ENCODE measurements around the gene PSMA2. TPM values are rescaled to one million over a fixed set of nuclear protein-coding genes. Genes with fewer than 3 reads are reported as not detected.
A peak's percentile ranks its signal among the peaks of the same experiment; 100 is the strongest.

Gene PSMA2
- total RNA-seq, 2 experiments from 2014 or later: 199 to 221 TPM

DNA sequence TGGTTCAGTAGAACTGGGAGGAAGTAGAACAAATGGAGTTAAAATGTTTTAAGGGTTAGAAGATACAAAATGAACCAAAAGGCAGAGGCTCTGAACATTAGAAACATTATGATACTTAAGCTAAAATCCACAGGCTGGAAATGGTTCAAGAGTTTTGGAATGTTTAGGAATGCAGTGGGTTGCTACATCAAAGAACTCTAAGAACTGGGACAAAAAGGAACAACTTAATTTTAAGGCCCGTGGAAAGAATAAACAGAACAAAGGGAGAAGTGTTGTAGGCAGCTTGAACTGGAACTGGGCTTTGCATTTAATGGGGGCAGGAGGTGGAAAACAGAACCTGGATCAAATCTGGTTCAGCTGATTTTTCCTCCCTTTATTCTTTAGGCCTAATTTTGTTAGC lies 16.6 kb downstream of the PSMA2 start:
- peak overlapping the region; percentile 90 for H3K27ac Mint-ChIP-seq
- DNase-seq: no peak
- no peak overlapping the region for H3K4me3 Mint-ChIP-seq
- intact Hi-C loops (cut with micrococcal nuclease): loop anchor here (10.0 kb wide), 1 partner anchor 1969 kb away; the partner anchor contains the start of gene PURB
- no peaks in the 10 kb centered on the region for H3K9me3 Mint-ChIP-seq
- peaks cover 48% of the 10 kb centered on the region for H3K4me1 Mint-ChIP-seq (ENCODE audit: low read depth)
- H3K27me3 Mint-ChIP-seq (ENCODE audit: low read depth): no peaks in the 10 kb centered on the region
- CTCF ChIA-PET: no interaction called here
- H3K36me3 Mint-ChIP-seq (ENCODE audit: low read depth): peaks cover 48% of the 10 kb centered on the region

DNA sequence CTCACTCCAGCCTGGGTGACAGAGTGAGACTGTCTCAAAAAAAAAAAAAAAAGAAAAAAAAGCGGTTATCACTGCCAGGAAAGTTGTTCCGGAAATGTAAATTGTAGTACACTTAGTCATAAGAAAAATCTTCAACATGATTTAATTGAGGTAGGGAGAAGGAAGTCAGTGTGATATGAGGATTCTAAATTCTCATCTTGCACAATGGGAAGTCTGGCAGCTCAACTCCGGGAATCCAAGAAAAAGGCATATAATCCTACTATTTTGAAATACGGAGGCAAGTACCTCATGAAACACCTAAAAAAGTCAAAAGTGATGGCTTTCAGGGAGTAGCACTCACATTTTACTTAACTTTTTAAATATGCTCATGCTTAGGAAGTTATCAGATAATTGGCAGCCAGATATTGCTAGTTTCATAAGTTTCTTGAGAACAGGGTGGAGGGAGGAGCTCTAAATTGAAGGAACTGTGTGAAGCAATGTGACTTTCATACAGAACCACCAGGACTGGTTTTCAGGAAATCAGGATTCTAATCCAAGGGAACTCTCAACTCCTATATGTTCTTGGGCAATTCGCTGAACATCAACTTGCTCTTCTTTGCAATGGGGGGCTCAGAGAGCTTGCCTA lies 17.4 kb downstream of the PSMA2 start:
- H3K9me3 Mint-ChIP-seq: no peaks in the 10 kb centered on the region
- no peak for DNase-seq
- H3K27ac Mint-ChIP-seq: peak overlapping the region; percentile 90
- intact Hi-C loops (cut with micrococcal nuclease): loop anchor here (1.0 to 10.0 kb wide), 6 partner anchors 12 to 1970 kb away; partner anchors contain the start of gene PURB
- peaks cover 48% of the 10 kb centered on the region for H3K36me3 Mint-ChIP-seq (ENCODE audit: low read depth)
- no peaks in the 10 kb centered on the region for H3K27me3 Mint-ChIP-seq (ENCODE audit: low read depth)
- H3K4me1 Mint-ChIP-seq (ENCODE audit: low read depth): peaks cover 54% of the 10 kb centered on the region
- no peak overlapping the region for H3K4me3 Mint-ChIP-seq
- CTCF ChIA-PET: interaction anchor here (1.4 kb wide), 1 partner anchor 13 kb away, joined by 6 read pairs; no protein-coding TSS in a partner anchor

DNA sequence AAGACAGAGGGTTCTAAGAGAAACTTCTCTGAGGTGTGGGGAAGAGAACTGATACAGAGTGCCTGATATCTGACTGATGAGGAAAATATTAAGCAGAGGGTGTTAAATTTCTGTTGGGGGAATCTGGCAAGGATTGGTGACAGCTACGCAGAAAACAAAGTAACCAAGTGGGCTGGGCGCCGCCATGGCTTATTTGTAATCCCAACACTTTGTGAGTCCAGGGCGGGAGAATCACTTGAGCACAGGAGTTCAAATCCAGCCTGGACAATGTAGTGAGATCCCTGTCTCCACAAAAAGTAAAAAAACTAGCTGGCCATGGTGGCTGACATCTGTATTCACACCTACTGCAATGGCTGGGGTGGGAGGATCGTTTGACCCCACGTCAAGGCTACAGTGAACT lies 18.0 kb downstream of the PSMA2 start:
- Mint-ChIP-seq H3K27ac (peak overlapping the region; percentile 90), H3K4me3 (no peak overlapping the region), H3K36me3 (ENCODE audit: low read depth) (peaks cover 43% of the 10 kb centered on the region), H3K9me3 (no peaks in the 10 kb centered on the region), H3K27me3 (ENCODE audit: low read depth) (no peaks in the 10 kb centered on the region), H3K4me1 (ENCODE audit: low read depth) (peaks cover 54% of the 10 kb centered on the region)
- CTCF ChIA-PET: interaction anchor here (1.4 kb wide), 1 partner anchor 14 kb away, joined by 6 read pairs; no protein-coding TSS in a partner anchor
- DNase-seq: peak; percentile 32
- intact Hi-C loops (cut with micrococcal nuclease): loop anchor here (1.0 to 10.0 kb wide), 6 partner anchors 12 to 1971 kb away; partner anchors contain the start of gene PURB

DNA sequence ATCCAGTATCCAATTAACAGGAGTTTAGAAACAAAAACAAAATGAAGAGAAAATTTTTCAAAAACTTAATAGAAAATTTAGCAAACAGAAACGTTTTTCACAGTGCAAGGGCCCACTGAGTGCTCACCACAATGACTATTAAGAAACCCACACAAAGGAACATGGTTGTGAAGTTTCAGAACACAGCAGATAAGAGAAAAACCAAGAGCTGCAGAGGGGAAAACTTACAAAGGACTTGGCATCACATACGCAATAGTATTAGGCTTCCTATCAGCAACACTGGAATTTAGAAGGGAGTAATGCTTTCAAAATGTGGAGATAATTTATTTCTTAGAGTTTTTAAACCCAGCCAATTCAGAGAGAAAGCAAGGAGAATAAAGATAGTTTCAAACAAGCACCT lies 18.4 kb downstream of the PSMA2 start:
- Mint-ChIP-seq H3K27ac (peak overlapping the region; percentile 90), H3K4me3 (no peak overlapping the region), H3K9me3 (no peaks in the 10 kb centered on the region), H3K4me1 (ENCODE audit: low read depth) (peaks cover 54% of the 10 kb centered on the region), H3K27me3 (ENCODE audit: low read depth) (no peaks in the 10 kb centered on the region), H3K36me3 (ENCODE audit: low read depth) (peaks cover 41% of the 10 kb centered on the region)
- DNase-seq: no peak
- intact Hi-C loops (cut with micrococcal nuclease): loop anchor here (5.0 to 10.0 kb wide), 4 partner anchors 389 to 1971 kb away; partner anchors contain the start of gene PURB
- CTCF ChIA-PET: interaction anchor here (1.4 kb wide), 1 partner anchor 14 kb away, joined by 6 read pairs; no protein-coding TSS in a partner anchor

DNA sequence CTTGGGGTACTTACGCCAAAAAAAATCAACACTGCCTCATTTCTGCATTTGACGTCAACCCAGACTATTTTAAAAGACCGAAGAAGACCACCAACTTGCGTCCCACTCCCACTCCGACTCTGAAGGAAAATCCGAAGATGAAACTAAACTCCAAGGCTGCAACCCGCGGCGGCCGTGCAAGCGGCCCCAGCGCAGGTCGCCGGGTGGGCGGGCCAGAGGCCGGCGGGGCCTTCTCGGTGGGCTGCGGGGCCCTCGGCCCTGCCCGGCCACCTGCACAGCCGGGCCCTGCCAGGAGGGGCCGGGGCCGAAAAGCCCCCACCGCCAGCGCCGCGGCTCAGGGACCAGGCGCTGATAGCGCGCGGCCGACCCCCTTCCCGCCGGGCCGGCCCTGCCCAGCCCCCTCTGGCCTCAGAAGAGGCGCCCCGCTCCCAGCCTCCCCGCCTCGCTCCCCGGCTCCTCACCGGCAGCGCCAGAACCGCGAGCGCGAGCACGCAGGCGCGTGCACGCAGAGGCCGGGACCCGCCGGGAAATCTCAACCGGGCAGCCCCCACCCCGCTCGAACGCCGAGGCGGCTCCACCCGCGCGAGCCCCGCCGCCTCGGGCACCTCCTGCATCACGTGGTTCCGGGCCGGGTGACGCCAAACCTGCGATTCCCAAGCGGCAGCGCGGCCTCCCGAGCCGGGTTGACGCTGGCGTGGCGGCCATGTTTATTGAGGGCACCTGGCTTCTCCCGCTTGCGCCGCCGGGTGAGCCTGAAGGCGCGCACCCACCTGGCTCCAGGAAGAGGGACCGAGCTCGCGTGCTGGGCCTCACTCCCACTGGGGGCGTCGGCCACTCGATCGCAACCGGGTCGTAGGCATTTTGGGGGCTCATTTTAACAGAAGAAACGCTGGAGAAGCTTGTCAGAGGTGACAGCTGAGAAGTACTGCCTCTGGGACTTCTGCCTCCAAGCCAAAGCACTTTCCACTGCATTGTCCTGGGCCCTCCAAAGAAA lies 20.2 kb downstream of the PSMA2 start, which contains the start of gene C7orf25:
Gene C7orf25 (minus strand): TSS at position 617 of the 994 bp plus-strand sequence. CDS start 1,170 bp downstream, outside the sequence.
- Mint-ChIP-seq H3K27me3 (ENCODE audit: low read depth) (no peaks in the 10 kb centered on the region), H3K36me3 (ENCODE audit: low read depth) (peaks cover 35% of the 10 kb centered on the region), H3K4me1 (ENCODE audit: low read depth) (peaks cover 60% of the 10 kb centered on the region), H3K27ac (peak within 1 kb of the TSS; percentile 90), H3K4me3 (peak within 1 kb of the TSS; percentile 88), H3K9me3 (no peaks in the 10 kb centered on the region)
- CTCF ChIA-PET: interaction anchor here (0.9 to 1.6 kb wide), 5 partner anchors 10 to 35 kb away, joined by 3 to 8 read pairs (median 4); partner anchors contain the start of genes MRPL32 and PSMA2
- intact Hi-C loops (cut with micrococcal nuclease): loop anchor here (1.0 to 10.0 kb wide), 7 partner anchors 21 to 1973 kb away; partner anchors contain the start of genes MRPL32, PSMA2 and PURB
- DNase-seq: peak; percentile 97

DNA sequence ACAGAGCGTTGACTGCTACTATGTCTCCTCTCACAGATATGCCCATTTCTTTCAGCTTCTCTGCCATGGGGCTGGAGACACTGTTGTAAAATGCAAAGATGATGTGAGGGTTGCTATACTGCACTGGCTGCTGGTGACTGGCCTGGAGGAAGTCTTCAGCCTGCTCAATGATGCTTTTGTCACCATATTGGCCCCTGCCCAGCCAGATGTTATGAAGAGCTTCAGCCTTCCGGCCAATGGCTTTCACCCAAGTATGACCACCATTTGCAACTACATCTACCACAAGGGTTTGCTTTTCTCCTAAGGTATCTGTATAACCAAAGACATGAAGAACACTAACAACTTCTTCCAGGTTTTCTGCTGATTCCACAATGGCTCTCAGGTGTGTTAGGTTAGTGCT lies 21.7 kb downstream of the PSMA2 start:
- CTCF ChIA-PET: interaction anchor here (1.2 to 1.5 kb wide), 2 partner anchors 20 to 34 kb away, joined by 3 to 4 read pairs; no protein-coding TSS in a partner anchor
- Mint-ChIP-seq H3K9me3 (no peaks in the 10 kb centered on the region), H3K27me3 (ENCODE audit: low read depth) (no peaks in the 10 kb centered on the region), H3K4me3 (no peak overlapping the region), H3K27ac (no peak overlapping the region), H3K4me1 (ENCODE audit: low read depth) (peaks cover 53% of the 10 kb centered on the region), H3K36me3 (ENCODE audit: low read depth) (peaks cover 27% of the 10 kb centered on the region)
- DNase-seq: no peak
- intact Hi-C loops (cut with micrococcal nuclease): loop anchor here (5.0 to 10.0 kb wide), 4 partner anchors 392 to 1974 kb away; partner anchors contain the start of gene PURB

DNA sequence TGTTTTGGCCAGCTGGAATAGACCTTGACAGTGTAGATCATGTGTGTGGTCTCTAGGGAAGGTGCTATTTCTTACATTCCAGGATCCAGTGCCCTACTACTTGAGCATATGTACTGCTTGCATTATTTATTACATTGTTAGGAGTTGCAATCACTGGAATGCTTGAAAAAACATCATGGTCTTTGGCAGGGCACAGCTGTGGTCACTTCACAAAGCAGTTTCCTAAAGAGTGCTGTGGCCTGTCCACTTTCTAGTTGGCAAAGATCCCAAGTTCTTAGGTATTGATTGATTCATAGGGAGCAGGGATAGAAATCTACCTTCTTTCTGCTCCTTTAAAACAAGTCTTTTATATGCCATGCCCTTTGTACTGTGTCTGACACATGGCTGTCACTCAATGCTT lies 24.7 kb downstream of the PSMA2 start:
- no peak for DNase-seq
- Mint-ChIP-seq H3K4me1 (ENCODE audit: low read depth) (peaks cover 23% of the 10 kb centered on the region), H3K27ac (no peak overlapping the region), H3K27me3 (ENCODE audit: low read depth) (no peaks in the 10 kb centered on the region), H3K9me3 (no peaks in the 10 kb centered on the region), H3K4me3 (no peak overlapping the region), H3K36me3 (ENCODE audit: low read depth) (peaks cover 13% of the 10 kb centered on the region)
- CTCF ChIA-PET: interaction anchor here (0.8 kb wide), 1 partner anchor 30 kb away, joined by 3 read pairs; no protein-coding TSS in a partner anchor
- intact Hi-C loops (cut with micrococcal nuclease): no loop called here

DNA sequence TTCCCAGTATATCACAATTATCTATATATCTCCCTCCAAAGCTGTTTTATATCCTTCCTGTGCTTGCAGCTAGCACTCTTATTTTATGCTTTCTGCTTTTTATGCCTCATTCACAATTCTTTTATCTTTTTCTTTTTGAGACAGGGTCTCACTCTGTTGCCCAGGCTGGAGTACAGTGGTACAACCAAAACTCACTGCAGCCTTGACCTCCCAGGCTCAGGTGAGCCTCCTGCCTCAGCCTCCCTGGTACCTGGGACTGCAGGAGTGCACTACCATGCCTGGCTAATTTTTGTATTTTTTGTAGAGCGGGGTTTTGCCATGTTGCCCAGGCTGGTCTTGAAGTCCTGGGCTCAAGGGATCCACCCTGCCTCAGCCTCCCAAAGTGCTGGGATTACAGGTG lies 25.8 kb downstream of the PSMA2 start:
- DNase-seq: no peak
- Mint-ChIP-seq H3K27me3 (ENCODE audit: low read depth) (no peaks in the 10 kb centered on the region), H3K4me1 (ENCODE audit: low read depth) (peaks cover 19% of the 10 kb centered on the region), H3K4me3 (no peak overlapping the region), H3K27ac (no peak overlapping the region), H3K36me3 (ENCODE audit: low read depth) (peaks cover 13% of the 10 kb centered on the region), H3K9me3 (no peaks in the 10 kb centered on the region)
- CTCF ChIA-PET: interaction anchor here (0.6 kb wide), 2 partner anchors 24 to 355 kb away, joined by 4 to 6 read pairs; no protein-coding TSS in a partner anchor
- intact Hi-C loops (cut with micrococcal nuclease): no loop called here

DNA sequence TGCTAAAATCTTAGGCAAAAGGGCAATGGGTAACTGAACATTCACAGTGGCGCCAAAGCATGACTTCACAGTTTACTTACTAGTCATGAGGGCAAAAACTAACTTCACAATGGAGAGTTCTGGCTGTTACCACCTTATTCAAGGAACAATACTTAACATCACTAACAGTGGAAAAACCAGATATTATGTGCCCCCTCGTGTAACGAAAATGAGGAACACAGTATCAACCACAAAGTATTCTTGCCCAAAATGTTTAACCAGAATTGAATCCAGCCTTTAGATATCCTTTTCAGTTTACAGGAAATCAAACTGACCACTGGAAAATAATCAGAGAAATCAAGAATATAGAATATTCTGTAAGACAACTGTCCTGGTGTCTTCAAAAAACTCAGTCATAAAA lies 29.6 kb downstream of the PSMA2 start:
- no peaks in the 10 kb centered on the region for H3K27me3 Mint-ChIP-seq (ENCODE audit: low read depth)
- H3K9me3 Mint-ChIP-seq: peaks cover 5% of the 10 kb centered on the region
- DNase-seq: no peak
- intact Hi-C loops (cut with micrococcal nuclease): no loop called here
- H3K4me3 Mint-ChIP-seq: no peak overlapping the region
- H3K27ac Mint-ChIP-seq: no peak overlapping the region
- H3K36me3 Mint-ChIP-seq (ENCODE audit: low read depth): peaks cover 2% of the 10 kb centered on the region
- CTCF ChIA-PET: no interaction called here
- H3K4me1 Mint-ChIP-seq (ENCODE audit: low read depth): peaks cover 2% of the 10 kb centered on the region

DNA sequence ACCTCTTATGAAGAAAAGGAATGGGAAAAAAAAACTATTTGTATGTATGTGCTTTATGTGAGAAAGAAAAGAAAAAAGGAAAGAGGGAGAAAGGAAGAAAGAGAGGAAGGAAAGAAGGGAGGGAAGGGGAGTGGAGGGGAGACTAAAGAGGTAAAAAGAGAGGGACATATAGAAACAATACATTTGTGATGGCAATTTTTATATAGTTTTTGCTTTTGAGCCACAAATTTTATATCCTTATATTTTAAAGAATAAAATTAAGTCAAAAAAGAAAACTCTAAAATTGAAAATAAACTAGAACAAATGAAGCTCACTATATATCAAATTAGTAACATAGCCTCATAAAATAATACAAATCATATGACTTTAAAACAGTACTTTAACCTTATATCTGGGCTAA lies 31.1 kb downstream of the PSMA2 start:
- CTCF ChIA-PET: interaction anchor here (0.7 kb wide), 1 partner anchor 905 kb away, joined by 3 read pairs; no protein-coding TSS in a partner anchor
- Mint-ChIP-seq H3K9me3 (peaks cover 12% of the 10 kb centered on the region), H3K27ac (no peak overlapping the region), H3K4me1 (ENCODE audit: low read depth) (peaks cover 2% of the 10 kb centered on the region), H3K27me3 (ENCODE audit: low read depth) (peaks cover 4% of the 10 kb centered on the region), H3K36me3 (ENCODE audit: low read depth) (peaks cover 6% of the 10 kb centered on the region), H3K4me3 (no peak overlapping the region)
- intact Hi-C loops (cut with micrococcal nuclease): no loop called here
- no peak for DNase-seq

DNA sequence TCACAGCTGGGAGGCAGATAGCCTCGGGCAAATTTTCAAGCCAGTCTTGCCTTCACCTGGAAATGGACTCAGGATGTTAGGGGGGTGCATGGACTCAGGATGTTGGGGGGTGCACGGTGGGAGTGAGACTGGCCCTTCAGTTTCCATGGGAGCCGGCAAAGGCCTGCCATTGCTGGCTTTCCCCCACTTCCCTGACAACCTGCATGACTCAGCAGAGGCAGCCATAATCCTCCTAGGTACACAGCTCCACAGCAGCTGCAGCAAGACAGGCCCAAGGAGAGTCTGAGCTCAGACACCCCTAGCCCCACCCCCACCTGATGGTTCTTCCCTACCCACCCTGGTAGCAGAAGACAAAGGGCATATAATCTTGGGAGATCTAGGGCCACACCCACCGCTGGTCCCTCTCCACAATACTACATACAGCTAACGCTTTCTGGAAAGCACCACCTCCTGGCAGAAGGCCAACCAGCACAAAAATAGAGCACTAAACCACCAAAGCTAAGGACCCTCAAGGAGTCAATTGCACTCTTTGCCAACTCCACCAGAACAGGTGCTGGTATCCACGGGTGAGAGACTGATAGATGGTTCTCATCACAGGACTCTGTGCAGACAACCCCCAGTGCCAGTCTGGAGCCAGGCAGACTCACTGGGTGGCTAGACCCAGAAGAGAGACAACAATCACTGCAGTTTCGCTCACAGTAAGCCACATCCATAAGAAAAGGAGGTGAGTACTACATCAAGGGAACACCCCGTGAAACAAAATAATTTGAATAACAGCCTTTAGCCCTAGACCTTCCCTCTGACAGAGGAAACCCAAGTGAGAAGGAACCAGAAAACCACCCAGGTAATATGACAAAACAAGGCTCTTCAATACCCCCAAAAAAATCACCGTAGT lies 38.4 kb downstream of the PSMA2 start:
- DNase-seq: no peak
- peaks cover 5% of the 10 kb centered on the region for H3K4me1 Mint-ChIP-seq (ENCODE audit: low read depth)
- H3K9me3 Mint-ChIP-seq: peaks cover 24% of the 10 kb centered on the region
- intact Hi-C loops (cut with micrococcal nuclease): no loop called here
- H3K27ac Mint-ChIP-seq: no peak overlapping the region
- H3K27me3 Mint-ChIP-seq (ENCODE audit: low read depth): peaks cover 4% of the 10 kb centered on the region
- CTCF ChIA-PET: no interaction called here
- H3K4me3 Mint-ChIP-seq: no peak overlapping the region
- peaks cover 20% of the 10 kb centered on the region for H3K36me3 Mint-ChIP-seq (ENCODE audit: low read depth)

Data from activated naive CD4-positive, alpha-beta T cell treated with anti-CD3 and anti-CD28 coated beads for 36 hours (primary cell).